Occipital lobe (tissue), 2 donors: Measurements from ENCODE around the gene KIF26A. TPM values are rescaled to one million over a fixed set of nuclear protein-coding genes. Genes with fewer than 3 reads are reported as not detected.

ENCODE experiments used
- DNase-seq: peaks from one replicate; lab custom pipeline; 2025; lab: John Stamatoyannopoulos, UW
- total RNA-seq: library from RNA; depleted of rRNA; stranded (reverse); fragments of >200 nt; gene quantifications from one replicate; pipeline ENCODE4 v1.2.3, GENCODE V29; 2014

Gene KIF26A
- total RNA-seq, 1 donor from 2014 or later, result 13.1 TPM

DNA sequence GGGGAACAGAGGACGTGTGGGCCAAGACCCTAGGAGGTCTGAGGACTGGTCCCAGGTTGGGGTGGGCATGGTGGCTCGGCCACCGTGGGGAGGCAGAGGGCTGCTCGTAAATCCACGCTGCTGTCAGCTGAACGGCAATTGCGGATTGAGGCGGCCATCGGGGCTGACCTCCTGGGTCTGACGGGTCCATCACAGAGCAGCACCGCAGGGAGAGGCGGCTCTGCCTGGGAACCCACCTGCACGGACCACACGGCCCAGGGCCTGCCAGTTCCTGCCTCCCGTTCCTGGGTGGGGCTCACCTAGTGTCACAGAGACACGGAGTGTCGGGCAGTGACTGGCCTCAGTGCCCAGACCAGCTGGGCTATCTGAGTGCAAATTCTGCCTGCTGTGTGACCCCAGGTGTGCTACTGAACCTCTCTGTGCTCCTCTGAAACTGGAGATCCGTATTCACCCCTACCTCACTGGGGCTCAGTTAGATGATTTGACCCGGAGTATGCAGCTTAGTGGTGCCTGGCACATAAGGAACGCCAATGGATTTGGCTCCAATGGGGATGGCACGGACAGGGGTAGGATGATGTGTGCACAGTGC, 53.1 kb downstream of the KIF26A start:
- no peak for DNase-seq

DNA sequence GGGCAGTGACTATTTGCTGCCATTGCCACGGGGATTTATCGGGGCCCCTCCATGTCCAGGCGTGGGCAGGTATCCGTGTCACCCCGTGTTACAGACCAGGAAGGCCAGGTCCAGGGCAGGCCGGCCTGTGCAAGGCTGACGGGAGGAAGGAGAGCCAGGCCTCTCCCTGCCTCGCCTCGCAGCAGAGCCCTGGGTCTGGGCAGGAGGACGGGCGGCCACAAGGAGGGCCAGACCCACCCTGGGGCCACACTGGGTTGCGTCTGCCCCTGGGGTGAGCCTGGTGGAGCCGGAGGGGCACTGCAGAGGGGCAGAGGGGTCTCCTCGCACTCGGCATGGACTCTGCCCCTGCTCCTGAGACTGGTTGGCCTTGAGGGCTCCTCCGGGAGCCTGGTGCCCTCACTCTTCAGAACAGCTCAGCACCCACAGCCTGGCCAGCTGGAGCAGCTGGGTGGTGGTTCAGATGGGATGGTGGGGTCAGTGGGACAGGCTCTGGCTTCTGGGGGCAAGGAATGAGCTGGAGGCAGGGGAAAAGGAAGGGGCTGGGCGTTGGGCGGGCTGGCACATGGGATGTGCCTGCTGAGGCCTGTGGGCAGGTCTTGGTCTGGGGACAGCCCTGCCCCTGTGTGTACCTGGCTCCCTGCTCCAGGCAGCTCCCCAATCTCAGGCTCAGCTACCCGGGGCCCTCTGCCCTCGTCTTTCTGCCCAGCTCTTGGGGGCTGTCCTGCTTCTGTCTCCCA, 53.9 kb downstream of the KIF26A start:
- no peak for DNase-seq

DNA sequence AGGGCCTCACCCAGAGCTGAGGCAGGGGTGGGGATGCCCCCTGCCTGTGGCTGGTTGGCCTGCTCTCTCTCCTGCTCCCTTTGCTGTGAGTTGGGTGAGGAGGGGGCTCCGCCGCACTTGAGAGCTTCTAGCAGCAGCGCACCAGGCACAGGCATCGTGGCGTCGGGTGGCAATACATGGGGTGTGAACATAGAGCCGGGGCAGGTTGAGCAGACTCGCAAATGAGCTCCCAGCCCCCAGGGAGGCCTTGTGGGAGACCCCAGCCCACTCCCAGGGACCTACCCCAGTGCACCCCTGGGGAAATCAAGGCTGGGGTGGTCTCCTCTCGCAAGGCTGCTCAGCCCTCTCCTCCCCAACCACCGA, 54.5 kb downstream of the KIF26A start:
- DNase-seq, result no peak

DNA sequence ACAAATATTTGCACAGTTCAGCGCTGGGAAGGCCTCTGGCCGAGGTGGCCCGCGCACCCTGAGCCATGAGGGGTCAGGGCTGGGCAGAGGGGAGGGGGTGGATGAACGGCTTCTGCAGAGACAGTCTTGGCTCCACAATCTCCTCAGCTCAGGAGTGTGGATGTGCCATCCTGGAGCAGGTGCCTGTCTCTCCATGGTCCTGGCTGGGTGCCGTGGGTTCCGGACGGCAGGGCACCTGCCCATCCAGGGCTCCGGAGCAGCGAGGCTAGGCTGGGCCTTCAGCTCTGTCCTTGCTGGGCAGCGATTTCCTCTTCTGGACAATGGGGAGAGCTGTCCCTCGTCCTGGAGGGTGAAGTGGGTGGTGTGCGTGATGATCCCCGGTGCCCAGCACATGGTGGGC, 55.6 kb downstream of the KIF26A start:
- no peak for DNase-seq

DNA sequence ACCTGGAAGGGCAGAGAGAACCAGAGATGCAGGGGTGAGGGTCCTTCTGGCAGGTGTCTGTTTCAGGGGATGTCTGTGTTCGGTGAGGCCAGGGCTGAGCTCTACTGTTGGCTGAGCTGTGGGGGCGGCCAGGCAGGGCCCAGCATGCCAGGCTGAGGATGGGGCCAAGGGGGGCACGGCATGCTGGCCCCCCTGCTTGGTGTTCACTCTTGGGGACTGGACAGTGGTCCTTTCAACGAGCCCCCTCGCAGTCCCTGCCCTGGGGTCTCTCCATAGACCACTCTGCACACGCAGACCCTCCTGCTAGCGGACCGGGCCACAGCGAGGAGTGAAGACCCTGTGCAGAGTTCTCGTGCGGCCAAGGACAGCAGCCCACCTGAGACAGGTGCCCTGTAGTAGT, 56.3 kb downstream of the KIF26A start:
- no peak for DNase-seq

DNA sequence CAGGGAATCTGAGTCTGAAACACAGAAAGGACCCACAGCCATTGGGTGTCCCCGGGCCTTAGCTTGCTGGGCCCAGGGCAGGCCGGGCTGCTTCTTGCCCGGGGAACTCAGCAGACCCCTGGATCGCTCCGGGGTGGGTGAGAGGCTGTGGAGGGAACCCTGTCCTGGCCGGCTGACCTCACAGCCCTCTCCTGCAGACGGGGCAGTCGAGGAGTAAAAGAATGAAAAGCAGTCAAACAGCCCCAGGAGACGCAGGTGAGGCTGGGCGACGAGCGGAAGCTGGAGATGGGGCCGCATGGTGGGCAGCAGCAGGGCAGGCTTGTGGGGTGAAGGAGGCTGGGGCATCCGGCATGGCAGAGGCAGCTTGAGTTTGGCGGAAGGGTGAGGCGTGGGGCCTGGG, 57.0 kb downstream of the KIF26A start:
- no peak for DNase-seq

DNA sequence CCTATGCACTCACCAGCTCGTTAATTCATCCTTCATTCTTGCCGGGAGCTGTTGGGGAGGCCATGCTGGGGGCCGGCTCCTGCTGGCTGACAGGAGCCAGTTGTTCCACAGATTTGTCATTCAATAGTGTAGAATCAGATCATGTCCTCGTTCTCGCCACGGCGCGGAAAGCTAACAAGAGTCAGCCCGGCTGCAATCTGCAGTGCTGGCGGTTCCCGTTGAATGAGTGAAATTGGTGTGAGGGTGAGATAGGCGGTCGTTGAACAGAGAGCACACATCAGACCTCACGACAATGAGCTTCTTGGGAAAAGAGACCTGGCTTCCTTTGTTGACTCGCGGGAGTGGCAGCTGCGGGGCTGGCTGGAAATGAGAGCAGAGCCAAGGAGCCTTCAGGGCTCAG, 57.5 kb downstream of the KIF26A start:
- DNase-seq, result no peak

DNA sequence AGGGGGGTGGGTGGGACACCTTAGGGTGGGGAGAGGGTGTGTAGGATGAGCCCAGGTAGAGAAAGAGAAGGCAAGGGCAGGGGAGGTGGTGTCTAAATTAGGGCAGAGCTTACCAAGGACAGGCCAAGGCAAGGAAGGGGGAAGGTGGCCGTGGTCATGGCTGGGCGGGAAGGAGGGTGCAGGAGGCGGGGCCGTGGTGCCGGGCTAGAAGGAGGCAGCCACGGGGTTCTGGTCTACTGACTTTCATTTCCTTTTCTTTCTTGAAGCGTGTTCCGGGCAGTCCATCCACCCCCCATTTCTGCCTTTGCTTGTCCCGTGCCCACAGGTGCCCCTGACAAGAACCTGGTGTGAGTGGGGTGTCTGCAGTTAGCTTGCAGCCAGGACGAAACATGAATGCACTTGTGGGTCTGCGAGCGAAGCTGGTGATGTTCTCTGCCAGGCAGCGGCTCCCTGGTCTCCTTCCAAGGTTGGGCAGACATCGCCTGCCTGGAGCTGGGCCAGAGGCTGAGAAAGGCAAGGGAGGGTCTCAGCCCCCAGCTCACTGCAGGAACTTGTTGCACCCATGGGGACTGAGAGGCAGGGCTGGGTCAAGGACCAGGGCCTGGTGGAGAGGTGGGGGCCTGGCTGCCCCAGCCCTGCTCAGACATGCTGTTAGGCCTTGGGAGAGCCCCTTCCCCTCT, 58.2 kb downstream of the KIF26A start:
- no peak for DNase-seq

DNA sequence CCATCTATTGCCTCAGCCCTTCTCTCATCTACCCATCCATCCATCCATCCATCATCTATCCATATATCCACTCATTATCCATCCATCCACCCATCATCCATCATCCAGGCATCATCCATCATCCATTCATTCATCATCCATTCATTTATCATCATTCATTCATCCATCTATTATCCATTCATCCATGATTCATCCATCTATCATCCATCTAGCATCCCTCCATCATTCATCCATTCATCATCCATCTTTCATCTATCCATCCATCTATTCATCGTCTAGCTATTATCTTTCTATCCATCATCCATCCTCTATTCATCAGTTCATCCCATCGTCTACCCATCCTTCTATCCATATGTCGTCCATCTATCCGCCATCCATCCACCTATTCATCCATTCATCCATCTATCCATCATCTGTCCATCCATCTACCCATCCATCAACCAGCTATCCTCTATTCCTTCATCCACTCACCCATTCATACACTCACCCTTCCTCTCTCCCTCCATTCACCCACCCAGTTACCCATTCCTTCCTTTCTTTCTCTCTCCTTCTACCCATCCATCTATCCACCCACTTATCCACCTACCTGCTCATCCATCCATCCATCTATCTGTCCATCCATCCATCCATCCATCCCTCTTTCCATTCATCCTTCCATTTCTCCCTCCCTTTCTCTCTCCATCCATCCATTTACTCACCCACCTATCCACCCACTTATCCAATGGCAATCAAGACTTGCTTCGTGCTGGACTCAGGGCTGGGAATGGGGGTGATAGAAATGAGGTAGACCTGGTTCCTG, 59.3 kb downstream of the KIF26A start:
- no peak for DNase-seq

DNA sequence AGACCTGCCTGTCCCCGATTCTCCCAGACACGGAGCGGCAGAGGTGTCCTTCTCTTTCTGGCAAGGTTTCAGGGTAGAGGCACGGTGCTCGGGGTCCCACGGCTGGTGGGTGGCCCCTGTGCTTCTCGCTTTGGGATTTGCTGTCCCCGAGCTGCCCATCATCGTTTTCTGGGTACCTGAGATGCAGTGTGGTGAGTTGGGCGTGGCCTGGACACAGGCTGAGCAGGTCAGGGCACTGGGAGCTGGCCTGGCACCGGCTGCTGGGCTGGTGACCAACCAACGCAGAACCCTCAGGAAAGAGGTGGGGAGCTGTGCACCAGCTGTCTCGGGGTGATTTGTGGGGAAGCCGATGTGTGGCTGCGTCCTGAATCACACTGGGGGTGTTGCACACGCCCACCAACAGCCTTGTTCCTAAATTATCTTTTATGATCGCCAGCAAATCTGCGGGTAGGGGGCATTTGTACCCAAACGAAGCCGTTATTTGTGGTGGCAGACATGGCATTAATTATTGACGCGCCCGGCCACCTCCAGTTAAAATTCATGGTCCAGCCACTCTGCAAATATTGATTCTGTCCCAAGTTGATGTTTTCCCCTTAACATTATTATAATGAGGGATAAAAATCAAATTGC, 61.0 kb downstream of the KIF26A start:
- no peak for DNase-seq

DNA sequence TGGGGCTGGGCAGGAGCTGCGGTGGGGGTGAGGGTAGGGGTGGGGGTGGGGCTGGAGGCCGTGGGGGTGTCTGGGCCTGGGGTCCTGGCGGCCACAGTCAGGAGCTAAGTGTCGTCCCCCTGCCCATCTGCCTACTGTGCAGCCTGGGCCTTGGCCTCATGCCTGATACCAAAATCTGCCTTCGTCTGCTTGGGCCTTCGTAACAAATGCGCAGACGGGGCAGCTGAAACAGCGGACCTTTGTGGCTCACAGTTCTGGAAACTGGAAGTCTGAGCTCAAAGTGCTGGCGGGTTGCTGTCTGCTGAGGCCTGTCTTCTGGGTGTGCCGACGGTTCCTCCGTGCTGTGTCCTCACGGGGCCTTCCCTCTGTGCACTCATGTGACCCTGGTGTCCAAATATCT, 61.7 kb downstream of the KIF26A start:
- no peak for DNase-seq

DNA sequence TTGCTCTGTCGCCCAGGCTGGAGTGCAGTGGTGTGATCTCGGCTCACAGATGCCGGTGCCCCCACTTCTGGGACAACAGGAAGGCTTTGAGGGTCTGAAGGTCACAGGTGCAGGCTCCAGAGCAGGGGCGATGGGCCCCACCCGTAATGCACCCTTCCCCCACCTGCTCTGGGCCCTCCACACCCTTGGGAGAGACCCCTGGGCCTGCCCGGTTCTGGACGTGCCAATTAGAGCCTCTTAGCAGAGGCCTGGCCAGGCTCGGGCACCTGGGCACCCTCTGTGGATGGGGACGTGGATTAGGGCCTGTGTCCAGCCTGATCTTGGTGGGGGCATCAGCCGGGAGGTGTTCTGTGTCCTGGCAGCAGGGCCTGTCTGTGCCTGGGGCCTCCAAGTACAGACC, 62.2 kb downstream of the KIF26A start:
- DNase-seq, result no peak

DNA sequence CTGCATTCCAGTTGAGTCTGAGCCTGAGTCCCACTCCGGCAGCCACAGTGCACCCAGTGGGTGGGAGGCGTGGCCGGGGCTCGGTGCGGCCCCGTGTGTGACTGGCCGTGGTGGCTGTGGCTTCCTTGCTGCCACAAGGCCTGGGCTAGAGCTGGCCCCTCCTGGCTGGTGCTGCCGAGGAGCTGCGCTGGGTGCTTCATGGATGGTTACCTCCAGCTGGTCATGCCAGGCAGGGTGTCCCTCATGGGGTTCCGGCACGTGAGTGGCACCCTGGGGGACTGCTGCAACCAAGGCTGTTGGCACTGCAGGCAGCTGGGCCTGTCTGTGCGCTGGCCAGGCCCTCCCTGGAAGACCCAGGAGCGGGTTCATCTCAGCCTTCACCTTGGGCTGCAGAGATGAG, 62.7 kb downstream of the KIF26A start:
- no peak for DNase-seq

DNA sequence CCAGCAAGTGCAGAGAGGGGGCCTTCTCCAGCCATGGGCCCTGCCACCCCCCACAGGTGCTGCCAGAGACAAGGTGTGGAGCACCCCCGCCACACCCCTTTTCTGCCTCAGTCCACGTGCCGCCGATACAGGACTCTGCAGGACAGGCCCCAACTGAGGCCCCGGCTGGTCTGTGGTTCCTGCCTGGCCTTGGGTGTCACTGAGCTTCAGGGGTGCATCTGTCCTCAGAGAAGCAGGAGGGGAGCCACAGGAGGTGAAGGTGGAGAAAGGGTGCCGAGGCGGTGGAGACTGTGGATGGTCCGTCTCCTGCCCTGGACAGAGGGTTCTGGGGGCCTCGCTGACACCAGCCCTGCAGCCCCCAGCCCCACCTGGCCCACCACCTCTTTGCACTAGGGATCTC, 63.1 kb downstream of the KIF26A start:
- DNase-seq, result no peak

DNA sequence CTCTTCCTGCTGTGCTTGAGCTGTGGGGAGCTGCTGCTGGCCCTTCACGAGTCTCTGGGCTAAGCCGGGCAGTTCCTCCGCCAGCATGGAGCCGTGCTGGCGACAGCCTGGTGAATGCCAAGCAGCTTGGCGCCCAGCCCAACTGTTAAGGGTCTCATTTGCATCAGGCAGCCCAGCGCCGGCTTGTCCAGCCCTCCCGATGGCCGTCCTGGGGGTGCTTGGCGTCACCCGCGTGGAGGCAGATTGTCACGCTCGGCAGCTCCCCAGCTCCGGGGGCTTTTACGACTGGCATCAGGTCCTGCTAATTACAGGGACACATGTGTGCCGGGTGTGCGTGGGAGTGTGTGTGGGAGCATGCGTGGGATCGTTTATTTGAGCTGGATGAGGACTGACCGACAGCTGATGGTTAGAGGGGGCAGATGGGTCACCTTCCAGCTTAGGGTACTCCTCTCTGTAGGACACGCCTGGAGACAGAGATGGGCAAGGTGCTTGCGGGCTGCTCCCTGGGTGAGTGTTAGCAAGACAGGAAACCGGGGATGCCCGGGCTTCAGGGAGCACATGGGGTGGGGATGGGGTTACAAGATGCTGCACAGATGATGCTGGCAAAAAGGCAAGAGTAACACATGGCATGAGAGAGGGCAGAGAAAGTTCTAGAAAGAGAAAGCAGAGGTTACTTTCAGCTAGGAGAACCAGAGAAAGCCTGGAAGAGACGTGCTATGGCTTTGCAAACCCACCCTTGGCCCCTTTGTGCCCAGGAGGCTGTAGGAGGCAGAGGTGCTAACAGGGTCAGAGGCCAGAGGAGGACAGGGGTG, 64.1 kb downstream of the KIF26A start:
- no peak for DNase-seq

DNA sequence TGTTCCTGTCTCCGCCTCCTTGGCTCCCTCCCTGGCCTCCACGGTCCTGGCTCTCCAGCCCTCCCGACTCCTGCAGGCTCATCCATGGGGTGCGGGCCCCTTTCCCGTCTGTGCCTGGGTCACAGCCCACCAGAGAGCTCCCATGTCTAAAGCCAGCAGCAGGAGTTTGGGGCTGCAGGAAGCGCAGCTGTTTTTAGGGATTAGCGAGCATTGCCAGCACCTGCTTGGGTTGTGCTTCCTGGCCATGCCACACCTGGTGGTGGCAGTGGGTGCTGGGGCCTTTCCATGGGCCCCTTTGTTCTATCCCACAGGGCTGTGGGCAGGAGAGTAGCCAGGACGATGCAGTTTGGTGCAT, 64.7 kb downstream of the KIF26A start:
- DNase-seq, result no peak

DNA sequence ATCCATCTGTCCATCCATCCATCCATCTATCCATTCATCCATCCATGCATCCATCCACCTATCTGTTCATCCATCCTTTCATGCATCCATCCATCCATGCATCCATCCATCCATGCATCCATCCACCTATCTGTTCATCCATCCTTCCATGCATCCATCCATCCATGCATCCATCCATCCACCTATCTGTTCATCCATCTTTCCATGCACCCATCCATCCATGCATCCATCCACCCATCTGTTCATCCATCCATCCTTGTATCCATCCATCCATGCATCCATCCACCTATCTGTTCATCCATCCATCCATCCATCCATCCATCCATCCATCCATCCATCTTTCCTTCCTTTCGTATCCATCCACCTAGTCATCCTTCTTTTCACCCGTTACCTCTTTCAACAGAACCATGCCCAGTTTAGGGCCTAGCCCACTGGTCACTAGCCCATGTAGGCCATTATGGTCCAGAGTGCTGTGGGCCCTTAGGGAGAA, 66.3 kb downstream of the KIF26A start:
- no peak for DNase-seq

DNA sequence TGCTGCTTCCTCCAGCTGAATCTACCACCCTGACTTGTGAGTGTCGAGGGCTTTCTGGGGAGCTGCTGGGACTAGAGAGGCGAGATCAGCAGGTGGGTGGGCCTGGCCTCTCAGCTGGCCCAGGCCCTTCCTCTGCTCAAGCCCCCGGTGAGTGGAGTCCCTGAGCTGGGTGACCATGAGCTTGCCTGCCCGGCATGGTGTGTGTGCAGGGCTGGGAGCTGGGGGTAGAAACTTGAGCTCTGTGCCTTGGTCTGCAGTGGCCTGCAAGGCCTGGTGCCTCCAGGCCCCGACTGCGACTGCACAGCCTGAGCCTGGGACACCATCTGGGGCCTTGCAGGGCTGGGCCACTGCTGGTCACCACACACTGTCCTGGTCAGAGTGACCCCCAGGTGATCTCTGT, 67.4 kb downstream of the KIF26A start:
- DNase-seq, result no peak

DNA sequence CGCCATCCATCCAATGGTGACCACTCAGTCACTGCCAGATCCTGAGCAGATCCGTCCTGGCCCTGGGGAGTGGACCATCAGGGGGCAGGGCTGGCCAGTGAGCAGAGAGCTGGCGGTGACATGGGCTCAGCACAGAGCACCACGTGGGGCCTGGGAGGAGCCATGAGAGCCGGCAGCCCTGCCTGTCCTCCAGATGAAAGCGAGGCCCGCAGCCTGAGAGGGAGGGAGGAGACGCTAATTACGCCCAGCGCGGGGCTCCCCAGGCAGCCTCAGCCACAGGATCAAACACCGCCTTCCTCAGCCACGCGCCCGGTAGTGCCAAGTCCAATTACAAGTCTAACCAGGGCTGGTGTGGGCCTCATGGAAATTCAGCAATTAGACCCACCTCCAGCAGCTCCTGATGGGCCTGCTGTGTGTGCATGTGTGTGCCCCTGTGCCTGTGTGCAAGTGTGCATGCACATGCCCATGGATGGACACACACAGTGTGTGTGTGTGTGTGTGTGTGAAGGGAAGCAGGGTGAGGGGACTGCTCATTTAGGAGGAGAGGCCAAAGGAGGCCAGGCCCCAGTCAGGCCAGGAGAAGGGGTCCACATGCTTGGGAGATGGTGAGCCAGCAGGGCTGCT, 68.0 kb downstream of the KIF26A start:
- DNase-seq, result no peak
